ENCODE measurements around the gene SIRPG.
"Not testable (repeated sequence)": the region's sequence is repeated elsewhere in the genome, so short reads cannot be mapped to it uniquely, and the experiment has no call there.

SIRPG gene

DNA sequence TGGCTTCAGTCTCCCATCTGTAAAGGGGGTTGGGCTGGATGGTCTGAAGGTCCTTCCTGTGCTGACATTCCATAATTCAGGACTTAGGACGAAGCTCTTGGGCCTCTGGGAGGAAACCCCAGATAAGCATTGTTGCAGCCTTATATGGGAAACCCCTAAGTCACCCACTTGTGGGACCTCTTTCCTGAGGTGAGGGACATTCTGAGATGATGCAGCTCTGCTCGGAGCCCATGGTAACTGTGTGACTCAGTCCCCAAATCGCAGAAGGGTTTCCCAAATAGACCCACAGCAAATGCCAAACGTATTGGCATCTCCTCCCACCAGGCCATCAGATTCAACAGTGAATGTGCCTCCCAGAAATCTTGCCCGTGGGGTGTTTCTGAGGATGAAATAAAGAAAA, 47.2 kb downstream of the SIRPG start:
- DNase-seq; H3K27me3 ChIP-seq (replicated peaks; ENCODE audit: control insufficient read depth, insufficient read depth, low read length, poor library complexity, severe bottlenecking); H3K9me3 ChIP-seq (ENCODE audit: control insufficient read depth, low read length); H3K4me3 ChIP-seq (ENCODE audit: insufficient read depth, low read depth, low read length, poor library complexity, severe bottlenecking); H3K27ac ChIP-seq (ENCODE audit: insufficient read depth, low read length, poor library complexity, severe bottlenecking); H3K4me1 ChIP-seq (ENCODE audit: control insufficient read depth, insufficient read depth, low read length, poor library complexity, severe bottlenecking); H3K36me3 ChIP-seq (ENCODE audit: control insufficient read depth, insufficient read depth, low read length): not testable (repeated sequence)

DNA sequence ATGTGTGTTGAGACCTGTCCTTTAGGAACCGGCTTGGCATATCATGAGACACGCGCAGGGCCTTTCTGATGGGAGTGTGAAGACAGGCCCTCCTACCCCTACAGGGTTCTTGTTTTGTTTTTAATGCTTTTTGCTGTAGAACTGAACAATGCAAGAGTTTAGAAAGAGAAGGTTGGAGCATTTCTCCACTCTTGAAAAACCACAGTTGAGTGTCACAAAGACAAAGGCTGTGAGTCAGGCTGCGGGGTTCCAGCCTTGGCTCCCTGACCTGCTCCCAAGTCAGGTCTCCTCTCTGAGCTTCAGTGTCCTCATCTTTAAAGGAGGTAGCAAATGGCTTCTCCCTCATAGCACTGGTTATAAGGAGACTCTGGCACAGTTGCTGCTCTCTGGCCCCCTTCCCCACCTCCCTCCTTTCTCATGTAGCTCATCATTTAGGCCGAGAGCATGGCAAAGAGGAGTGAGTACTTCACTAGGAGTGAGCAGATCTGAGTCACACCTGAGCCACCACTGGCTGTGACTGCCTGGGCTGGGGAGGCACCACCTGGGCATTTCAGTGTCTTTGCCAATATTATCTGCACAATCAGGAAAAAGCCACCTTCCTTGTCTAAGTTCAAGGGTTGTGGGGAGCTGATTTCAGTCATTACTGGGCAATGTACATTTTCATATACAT, 48.8 kb downstream of the SIRPG start:
- H3K9me3 ChIP-seq (ENCODE audit: control insufficient read depth, low read length); DNase-seq; H3K27ac ChIP-seq (ENCODE audit: insufficient read depth, low read length, poor library complexity, severe bottlenecking); H3K36me3 ChIP-seq (ENCODE audit: control insufficient read depth, insufficient read depth, low read length); H3K4me1 ChIP-seq (ENCODE audit: control insufficient read depth, insufficient read depth, low read length, poor library complexity, severe bottlenecking); H3K27me3 ChIP-seq (replicated peaks; ENCODE audit: control insufficient read depth, insufficient read depth, low read length, poor library complexity, severe bottlenecking); H3K4me3 ChIP-seq (ENCODE audit: insufficient read depth, low read depth, low read length, poor library complexity, severe bottlenecking): not testable (repeated sequence)

DNA sequence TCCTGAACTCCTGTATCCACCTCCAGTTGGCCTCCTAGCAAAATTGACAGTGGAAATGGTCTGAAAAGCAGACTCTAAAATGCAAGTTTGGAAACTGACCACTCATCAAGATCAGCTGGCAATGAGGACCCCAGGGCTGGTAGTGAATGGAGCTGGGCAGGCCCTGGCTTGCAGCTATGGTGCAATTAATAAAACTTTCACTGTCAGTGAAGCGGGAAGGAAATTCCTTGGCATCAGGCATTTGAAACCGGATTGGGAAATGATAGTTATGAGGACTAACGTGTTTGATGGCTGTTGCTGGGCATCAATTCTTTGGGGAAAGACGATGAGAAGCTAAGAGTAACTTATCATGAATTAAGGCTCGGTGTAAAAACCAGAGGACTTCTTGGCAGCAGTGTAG, 56.8 kb downstream of the SIRPG start:
- no peaks in the 10 kb centered on the region for H3K27me3 ChIP-seq (replicated peaks; ENCODE audit: control insufficient read depth, insufficient read depth, low read length, poor library complexity, severe bottlenecking)
- DNase-seq, result no peak
- no peak overlapping the region for H3K4me3 ChIP-seq (ENCODE audit: insufficient read depth, low read depth, low read length, poor library complexity, severe bottlenecking)
- no peak overlapping the region for H3K27ac ChIP-seq (ENCODE audit: insufficient read depth, low read length, poor library complexity, severe bottlenecking)
- H3K4me1 ChIP-seq (ENCODE audit: control insufficient read depth, insufficient read depth, low read length, poor library complexity, severe bottlenecking), result no peaks in the 10 kb centered on the region
- H3K36me3 ChIP-seq (ENCODE audit: control insufficient read depth, insufficient read depth, low read length), result no peaks in the 10 kb centered on the region
- no peaks in the 10 kb centered on the region for H3K9me3 ChIP-seq (ENCODE audit: control insufficient read depth, low read length)

DNA sequence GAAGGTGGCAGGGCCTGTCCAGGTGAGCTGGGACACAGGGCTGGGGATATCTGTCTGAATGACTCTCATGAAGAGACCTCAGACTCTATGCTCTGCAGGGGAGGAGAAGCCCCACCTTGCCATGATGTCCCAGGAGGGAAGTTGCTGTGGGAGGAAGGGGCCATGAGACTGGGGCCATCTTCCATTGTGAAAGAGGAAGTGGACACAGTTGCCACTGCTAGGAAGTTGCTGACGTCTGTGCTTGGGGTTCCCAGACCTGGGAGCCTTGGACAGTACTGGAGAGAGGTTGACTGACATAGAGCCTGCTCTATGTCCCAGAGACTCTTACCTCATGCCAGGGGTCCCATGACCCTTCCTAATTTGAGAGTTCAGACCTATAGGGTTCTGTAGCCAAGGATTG, 62.2 kb downstream of the SIRPG start:
- Histone ChIP-seq H3K27ac (ENCODE audit: insufficient read depth, low read length, poor library complexity, severe bottlenecking) (no peak overlapping the region), H3K4me1 (ENCODE audit: control insufficient read depth, insufficient read depth, low read length, poor library complexity, severe bottlenecking) (no peaks in the 10 kb centered on the region), H3K9me3 (ENCODE audit: control insufficient read depth, low read length) (no peaks in the 10 kb centered on the region), H3K36me3 (ENCODE audit: control insufficient read depth, insufficient read depth, low read length) (no peaks in the 10 kb centered on the region), H3K4me3 (ENCODE audit: insufficient read depth, low read depth, low read length, poor library complexity, severe bottlenecking) (no peak overlapping the region), H3K27me3 (replicated peaks; ENCODE audit: control insufficient read depth, insufficient read depth, low read length, poor library complexity, severe bottlenecking) (no peaks in the 10 kb centered on the region)
- no peak for DNase-seq

DNA sequence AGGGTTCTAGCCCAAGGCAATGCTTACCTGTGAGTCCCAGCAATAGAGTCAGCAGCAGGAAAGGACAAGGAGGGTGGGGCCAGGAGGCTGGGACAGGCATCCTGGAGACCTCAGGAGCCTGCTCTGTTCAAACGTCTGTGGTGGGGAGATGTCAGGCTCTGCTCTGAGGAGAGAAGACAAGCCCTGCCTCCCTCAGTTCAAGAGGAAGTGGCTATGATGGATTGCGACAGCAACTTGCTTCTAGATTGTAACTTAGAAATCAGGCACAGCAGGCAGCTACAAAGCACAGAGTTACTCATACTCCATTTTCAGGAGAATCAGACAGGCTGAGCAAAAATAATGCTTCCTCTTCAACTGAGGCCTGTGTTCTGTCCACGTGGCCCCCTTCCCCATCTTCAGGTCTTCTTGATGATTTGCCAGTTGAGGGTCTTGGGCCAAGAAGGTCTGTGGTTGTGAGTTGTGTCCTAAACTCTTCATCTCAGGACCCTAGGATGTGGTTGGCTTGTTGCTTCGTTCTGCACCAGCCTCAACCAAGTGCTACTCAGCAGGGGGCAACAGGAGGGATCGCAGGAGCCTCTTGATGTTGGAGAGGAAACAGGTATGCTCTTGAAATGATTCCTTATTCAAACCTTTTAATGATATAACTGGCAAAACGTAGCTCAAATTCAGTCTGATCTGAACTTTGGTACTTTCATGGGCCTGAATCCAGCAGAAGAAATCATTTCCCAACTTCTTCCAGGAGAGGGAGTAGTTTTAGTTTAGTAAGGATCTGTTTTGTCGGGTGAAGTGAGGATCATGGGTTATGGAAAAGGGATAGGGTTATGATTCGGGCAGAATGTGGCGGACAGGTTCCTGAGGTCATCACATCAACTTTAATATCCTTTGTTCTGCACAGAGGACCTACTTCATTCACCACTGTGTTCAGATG, 68.8 kb downstream of the SIRPG start:
- Histone ChIP-seq H3K36me3 (ENCODE audit: control insufficient read depth, insufficient read depth, low read length) (no peaks in the 10 kb centered on the region), H3K27ac (ENCODE audit: insufficient read depth, low read length, poor library complexity, severe bottlenecking) (no peak overlapping the region), H3K4me3 (ENCODE audit: insufficient read depth, low read depth, low read length, poor library complexity, severe bottlenecking) (no peak overlapping the region), H3K9me3 (ENCODE audit: control insufficient read depth, low read length) (no peaks in the 10 kb centered on the region), H3K27me3 (replicated peaks; ENCODE audit: control insufficient read depth, insufficient read depth, low read length, poor library complexity, severe bottlenecking) (no peaks in the 10 kb centered on the region), H3K4me1 (ENCODE audit: control insufficient read depth, insufficient read depth, low read length, poor library complexity, severe bottlenecking) (no peaks in the 10 kb centered on the region)
- DNase-seq, result no peak

DNA sequence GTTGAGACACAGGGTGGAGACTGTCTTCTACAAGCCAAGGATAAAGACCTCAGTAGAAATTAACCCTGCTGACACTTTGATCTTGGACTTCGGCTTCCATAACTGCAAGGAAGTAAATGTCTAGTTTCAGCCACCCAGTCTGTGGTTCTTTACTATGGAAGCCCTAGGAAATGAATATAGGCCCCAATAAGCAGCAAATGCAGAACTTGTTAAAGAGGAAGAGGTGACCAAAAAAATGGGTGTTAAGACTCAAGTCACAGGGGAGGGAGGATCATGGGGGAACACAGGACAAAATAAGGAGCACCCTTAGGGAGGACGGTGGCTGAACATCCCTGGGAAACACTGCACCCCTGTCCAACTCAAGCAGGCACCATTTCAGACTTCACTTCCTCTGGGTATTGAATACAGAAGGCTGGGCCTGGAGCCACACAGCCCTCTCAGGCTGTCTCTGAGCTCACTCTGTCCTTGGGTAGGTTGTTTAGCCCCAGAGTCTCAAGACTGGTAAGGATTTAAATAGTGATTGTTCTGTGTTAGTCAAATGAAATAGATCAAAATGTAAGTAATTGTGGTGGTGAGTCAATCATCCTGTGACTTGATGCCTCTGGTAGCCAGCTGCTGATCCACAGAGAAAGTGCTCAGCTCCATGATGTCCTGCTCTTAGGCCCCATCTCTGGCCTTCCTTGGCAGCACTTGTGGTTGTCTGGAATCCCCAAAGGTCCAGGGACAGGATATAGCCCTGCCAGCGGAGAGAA, 69.6 kb downstream of the SIRPG start:
- no peaks in the 10 kb centered on the region for H3K9me3 ChIP-seq (ENCODE audit: control insufficient read depth, low read length)
- H3K4me1 ChIP-seq (ENCODE audit: control insufficient read depth, insufficient read depth, low read length, poor library complexity, severe bottlenecking), result no peaks in the 10 kb centered on the region
- DNase-seq, result no peak
- no peak overlapping the region for H3K27ac ChIP-seq (ENCODE audit: insufficient read depth, low read length, poor library complexity, severe bottlenecking)
- no peak overlapping the region for H3K4me3 ChIP-seq (ENCODE audit: insufficient read depth, low read depth, low read length, poor library complexity, severe bottlenecking)
- H3K27me3 ChIP-seq (replicated peaks; ENCODE audit: control insufficient read depth, insufficient read depth, low read length, poor library complexity, severe bottlenecking), result no peaks in the 10 kb centered on the region
- H3K36me3 ChIP-seq (ENCODE audit: control insufficient read depth, insufficient read depth, low read length), result no peaks in the 10 kb centered on the region

DNA sequence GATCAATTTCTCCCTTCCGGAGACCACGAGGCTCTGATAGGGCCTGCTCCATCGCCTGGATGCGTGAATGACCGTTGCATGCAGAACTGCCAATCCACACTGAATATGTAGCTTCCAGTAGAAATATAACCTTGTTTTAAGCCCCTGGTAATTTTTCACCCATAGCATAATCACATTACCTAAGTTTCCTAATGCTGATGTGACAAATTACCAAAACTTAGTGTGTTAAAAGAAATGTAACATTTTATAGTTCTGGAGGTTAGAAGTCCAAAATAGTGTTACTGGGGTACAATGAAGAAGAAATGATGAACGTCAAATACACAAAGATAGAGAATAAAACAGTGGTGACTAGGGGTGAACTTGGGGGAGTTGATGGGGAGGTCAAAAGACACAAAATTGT, 78.1 kb downstream of the SIRPG start:
- Histone ChIP-seq H3K4me1 (ENCODE audit: control insufficient read depth, insufficient read depth, low read length, poor library complexity, severe bottlenecking) (no peaks in the 10 kb centered on the region), H3K36me3 (ENCODE audit: control insufficient read depth, insufficient read depth, low read length) (no peaks in the 10 kb centered on the region), H3K9me3 (ENCODE audit: control insufficient read depth, low read length) (no peaks in the 10 kb centered on the region), H3K27ac (ENCODE audit: insufficient read depth, low read length, poor library complexity, severe bottlenecking) (no peak overlapping the region), H3K4me3 (ENCODE audit: insufficient read depth, low read depth, low read length, poor library complexity, severe bottlenecking) (no peak overlapping the region), H3K27me3 (replicated peaks; ENCODE audit: control insufficient read depth, insufficient read depth, low read length, poor library complexity, severe bottlenecking) (no peaks in the 10 kb centered on the region)
- DNase-seq, result no peak

Measured in effector memory CD4-positive, alpha-beta T cell (primary cell).